Measurements from ENCODE around the gene MAGI2.

GRCh38 chr7:78398081-78398480 lies 1055.4 kb downstream of the MAGI2 start:
- TF ChIP-seq POLR2A (IDR thresholded peaks at IDR 0.05) (no peak), CTCF (IDR thresholded peaks at IDR 0.05 in 4 of 5, conservative IDR thresholded peaks at IDR 0.05 in 1 of 5) (no peak)
